Bronchial epithelial cell (primary cell): ENCODE results near the gene MRPS26. TPM values are rescaled to one million over a fixed set of nuclear protein-coding genes. Genes with fewer than 3 reads are reported as not detected.

ENCODE experiments used
- DNase-seq: peaks from one replicate; pipeline ENCODE4 v3.0.0-alpha.2; 2010; ENCODE audit warnings: low read depth
- FAIRE-seq: peaks from 2 replicates; lab custom pipeline; 2011; peaks lifted over from hg19 to GRCh38; lab: Jason Lieb, UNC
- H3K27me3 ChIP-seq: 2 replicates; pipeline ENCODE4 v1.5.1; 2011; ENCODE audit warnings: low read length; ENCODE audit not compliant: control insufficient read depth, insufficient read depth
- H3K36me3 ChIP-seq: 2 replicates; pipeline ENCODE4 v1.5.1; 2011; ENCODE audit warnings: low read length; ENCODE audit not compliant: control insufficient read depth, insufficient read depth
- H3K4me3 ChIP-seq: 2 replicates; pipeline ENCODE4 v1.5.1; 2011; ENCODE audit warnings: mild to moderate bottlenecking, low read depth, low read length, control low read depth
- CTCF ChIP-seq: IDR thresholded peaks from 2 replicates; pipeline ENCODE4 v1.5.1; 2011; ENCODE audit warnings: mild to moderate bottlenecking, moderate library complexity, low read length, control low read depth, inconsistent platforms; ENCODE audit not compliant: insufficient read depth, severe bottlenecking
- total RNA-seq: library from RNA; depleted of rRNA; stranded (reverse); fragments of >200 nt; gene quantifications from 2 replicates; pipeline ENCODE4 v1.2.1, GENCODE V29; 2014

Gene MRPS26
- total RNA-seq, 1 donor from 2014 or later: 69.5 TPM

- Histone ChIP-seq H3K27me3 (no peaks in the 10 kb centered on the region), H3K36me3 (peaks cover 15% of the 10 kb centered on the region), H3K4me3 (no peak overlapping the region)
- FAIRE-seq: no peak
- DNase-seq: no peak
- no peak for TF ChIP-seq CTCF
Observed at GRCh38 chr20:3038454-3038853, 7.4 kb upstream of the MRPS26 start.

- Histone ChIP-seq H3K27me3 (no peaks in the 10 kb centered on the region), H3K36me3 (peaks cover 15% of the 10 kb centered on the region), H3K4me3 (no peak overlapping the region)
- TF ChIP-seq CTCF: no peak
- DNase-seq (no peak), FAIRE-seq (no peak)
Observed at GRCh38 chr20:3039426-3039825, 6.4 kb upstream of the MRPS26 start.

GRCh38 chr20:3040086-3040485, 5.8 kb upstream of the MRPS26 start:
- H3K4me3 ChIP-seq: no peak overlapping the region
- peaks cover 13% of the 10 kb centered on the region for H3K36me3 ChIP-seq
- DNase-seq (no peak), FAIRE-seq (peak; percentile 36)
- TF ChIP-seq CTCF: no peak
- H3K27me3 ChIP-seq: no peaks in the 10 kb centered on the region

GRCh38 chr20:3041854-3042409, 3.9 kb upstream of the MRPS26 start:
- TF ChIP-seq CTCF: no peak
- Histone ChIP-seq H3K4me3 (no peak overlapping the region), H3K27me3 (no peaks in the 10 kb centered on the region), H3K36me3 (peaks cover 9% of the 10 kb centered on the region)
- FAIRE-seq (no peak), DNase-seq (peak; percentile 12)

- no peaks in the 10 kb centered on the region for H3K27me3 ChIP-seq
Observed at GRCh38 chr20:3042625-3043024, 3.2 kb upstream of the MRPS26 start.

More at GRCh38 chr20:3042625-3043024, 3.2 kb upstream of the MRPS26 start:
- no peak for DNase-seq
- H3K4me3 ChIP-seq: no peak overlapping the region
- FAIRE-seq: no peak
- peaks cover 6% of the 10 kb centered on the region for H3K36me3 ChIP-seq
- TF ChIP-seq CTCF: no peak
